T-helper 1 cell treated with Interleukin-12 subunit alpha and Interleukin-12 subunit beta and Interleukin-4 antibody, amounts not matched to agents 30 μg/mL and 1 μg/mL, for 36 hours (primary cell): ENCODE data around the gene SERPINF2.
"Not testable (repeated sequence)": the region's sequence is repeated elsewhere in the genome, so short reads cannot be mapped to it uniquely, and the experiment has no call there.

ENCODE experiments used
- H3K27ac Mint-ChIP-seq: one replicate; pipeline ENCODE4 v1.8.0; 2021; ENCODE audit warnings: mild to moderate bottlenecking, mixed read lengths
- H3K27me3 Mint-ChIP-seq: one replicate; pipeline ENCODE4 v1.8.0; 2021; ENCODE audit warnings: low read depth, mixed read lengths
- H3K36me3 Mint-ChIP-seq: one replicate; pipeline ENCODE4 v1.8.0; 2021; ENCODE audit warnings: low read depth, mixed read lengths
- H3K4me1 Mint-ChIP-seq: one replicate; pipeline ENCODE4 v1.8.0; 2021; ENCODE audit warnings: low read depth, mixed read lengths
- H3K4me3 Mint-ChIP-seq: one replicate; pipeline ENCODE4 v1.8.0; 2021; ENCODE audit warnings: mild to moderate bottlenecking, moderate library complexity, mixed read lengths
- H3K9me3 Mint-ChIP-seq: one replicate; pipeline ENCODE4 v1.8.0; 2021; ENCODE audit warnings: mixed read lengths

The SERPINF2 gene

DNA sequence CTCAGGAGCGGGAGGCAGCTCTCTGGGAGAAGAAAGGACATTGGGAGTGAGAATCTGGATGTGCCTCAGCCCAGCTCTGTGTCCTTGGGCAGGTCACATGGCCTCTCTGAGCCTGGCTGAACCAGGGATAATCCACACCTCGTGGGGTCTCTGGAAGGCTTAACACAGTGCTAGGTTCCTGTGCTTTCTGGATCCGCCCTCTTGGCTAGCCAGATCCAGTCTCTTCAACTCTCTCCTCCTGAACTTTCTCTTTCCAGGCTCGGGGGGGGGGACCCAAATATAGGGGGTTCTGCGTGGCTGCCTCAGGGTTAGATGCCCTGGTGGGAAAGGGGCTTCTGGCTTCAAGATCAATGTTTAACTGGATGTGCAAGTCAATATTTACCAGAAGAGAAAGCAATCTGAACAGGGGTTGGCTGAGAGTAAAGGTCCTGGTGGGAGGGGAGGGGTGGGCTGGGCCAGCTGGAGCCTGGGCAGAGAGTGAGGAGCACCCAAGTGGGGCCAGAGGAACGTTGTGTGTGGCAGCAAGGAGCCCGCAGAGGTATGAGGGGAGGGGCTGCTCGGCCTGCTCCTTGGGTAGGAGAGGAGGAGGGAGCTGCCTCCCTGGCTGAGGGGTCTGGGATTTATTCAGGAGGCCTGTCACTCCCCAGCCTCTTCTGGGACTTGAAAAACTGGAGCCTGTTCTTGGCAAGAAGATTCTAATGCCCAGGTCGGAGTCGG, at the start of gene SERPINF2:
TSS of gene SERPINF2 (plus strand) at position 501 of the 717 bp plus-strand sequence. CDS start 2,125 bp downstream, outside the sequence.
- H3K27ac Mint-ChIP-seq: no peak within 1 kb of the TSS
- H3K9me3 Mint-ChIP-seq: no peaks in the 10 kb centered on the region

DNA sequence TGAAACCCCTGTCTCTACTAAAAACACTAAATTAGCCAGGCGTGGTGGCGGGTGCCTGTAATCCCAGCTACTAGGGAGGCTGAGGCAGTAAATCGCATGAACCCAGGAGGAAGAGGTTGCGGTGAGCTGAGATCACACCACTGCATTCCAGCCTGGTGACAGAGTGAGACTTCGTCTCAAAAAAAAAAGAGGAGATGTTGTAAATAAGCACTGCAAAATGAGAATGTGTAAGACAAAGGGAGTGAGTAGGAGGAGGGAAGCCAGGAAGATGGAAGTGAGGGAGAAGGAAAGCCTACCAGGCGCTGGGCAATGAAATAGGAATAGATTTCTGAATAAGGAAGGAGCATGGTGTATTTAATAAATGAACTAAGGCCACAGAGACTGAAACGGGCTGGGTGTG, 49.3 kb upstream of the SERPINF2 start:
- H3K4me1 Mint-ChIP-seq: no peaks in the 10 kb centered on the region
- H3K27ac Mint-ChIP-seq: no peak overlapping the region
- H3K9me3 Mint-ChIP-seq: no peaks in the 10 kb centered on the region
- H3K27me3 Mint-ChIP-seq: no peaks in the 10 kb centered on the region
- H3K4me3 Mint-ChIP-seq: no peak overlapping the region
- H3K36me3 Mint-ChIP-seq: no peaks in the 10 kb centered on the region

More for the DNA sequence above, at the start of gene SERPINF2:
- Mint-ChIP-seq H3K4me3 (no peak within 1 kb of the TSS), H3K4me1 (no peaks in the 10 kb centered on the region), H3K27me3 (no peaks in the 10 kb centered on the region), H3K36me3 (no peaks in the 10 kb centered on the region)

DNA sequence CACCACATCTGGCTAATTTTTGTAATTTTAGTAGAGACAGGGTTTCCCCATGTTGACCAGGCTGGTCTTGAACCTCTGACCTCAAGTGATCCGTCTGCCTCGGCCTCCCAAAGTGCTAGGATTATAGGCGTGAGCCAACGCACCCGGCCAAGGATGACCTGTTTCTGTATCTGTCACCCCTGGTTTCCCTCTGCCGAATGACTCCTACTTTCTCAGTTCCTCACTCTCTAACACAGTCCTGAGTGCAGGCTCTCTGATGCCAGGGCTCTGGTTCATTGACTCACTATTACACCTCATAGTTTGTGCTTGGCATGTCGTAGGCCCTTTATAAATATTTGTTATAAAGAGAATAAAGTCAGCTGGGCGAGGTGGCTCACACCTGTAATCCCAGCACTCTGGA, 47.3 kb upstream of the SERPINF2 start:
- H3K27me3 Mint-ChIP-seq: no peaks in the 10 kb centered on the region
- H3K36me3 Mint-ChIP-seq: no peaks in the 10 kb centered on the region
- no peaks in the 10 kb centered on the region for H3K4me1 Mint-ChIP-seq
- no peak overlapping the region for H3K27ac Mint-ChIP-seq
- H3K9me3 Mint-ChIP-seq: no peaks in the 10 kb centered on the region
- H3K4me3 Mint-ChIP-seq: no peak overlapping the region

DNA sequence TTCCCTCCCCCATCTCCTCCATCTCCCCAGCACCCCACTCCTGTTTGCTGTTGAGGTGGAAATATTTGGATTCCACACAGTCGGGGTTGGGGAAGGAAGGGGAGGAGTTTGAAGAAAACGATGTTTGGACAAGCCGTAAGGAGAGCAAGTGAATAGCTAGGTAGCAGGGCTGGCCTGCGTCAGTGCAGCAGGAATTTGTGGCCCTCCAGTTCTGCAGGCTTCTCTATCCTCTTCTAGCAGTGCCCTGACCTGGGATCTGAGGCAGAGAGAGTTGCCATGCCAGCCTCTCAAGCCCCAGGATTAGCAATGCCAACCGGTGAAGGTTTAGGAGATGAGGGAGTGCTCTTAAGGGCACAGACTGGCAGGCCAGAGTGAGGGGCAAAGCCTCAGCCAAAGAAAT, 45.0 kb upstream of the SERPINF2 start:
- Mint-ChIP-seq H3K4me1 (no peaks in the 10 kb centered on the region), H3K4me3 (no peak overlapping the region), H3K36me3 (no peaks in the 10 kb centered on the region), H3K27ac (no peak overlapping the region), H3K27me3 (no peaks in the 10 kb centered on the region), H3K9me3 (no peaks in the 10 kb centered on the region)

DNA sequence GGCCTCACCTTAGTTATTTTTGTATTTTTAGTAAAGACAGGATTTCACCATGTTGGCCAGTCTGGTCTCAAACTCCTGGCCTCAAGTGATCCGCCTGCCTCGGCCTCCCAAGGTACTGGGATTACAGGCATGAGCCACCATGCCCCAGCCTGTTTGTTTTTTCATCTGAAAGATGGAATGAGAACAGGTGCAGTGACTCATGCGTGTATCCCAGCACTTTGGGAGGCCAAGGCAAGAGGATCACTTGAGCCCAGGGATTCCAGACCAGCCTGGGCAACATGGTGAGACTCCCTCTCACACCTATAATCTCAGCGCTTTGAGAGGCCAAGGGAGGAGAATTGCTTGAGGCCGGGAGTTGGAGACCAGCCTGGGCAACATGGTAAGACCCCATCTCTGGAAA, 42.8 kb upstream of the SERPINF2 start:
- H3K9me3 Mint-ChIP-seq, H3K36me3 Mint-ChIP-seq, H3K4me3 Mint-ChIP-seq, H3K4me1 Mint-ChIP-seq, H3K27ac Mint-ChIP-seq: not testable (repeated sequence)
- peaks cover 12% of the 10 kb centered on the region for H3K27me3 Mint-ChIP-seq

DNA sequence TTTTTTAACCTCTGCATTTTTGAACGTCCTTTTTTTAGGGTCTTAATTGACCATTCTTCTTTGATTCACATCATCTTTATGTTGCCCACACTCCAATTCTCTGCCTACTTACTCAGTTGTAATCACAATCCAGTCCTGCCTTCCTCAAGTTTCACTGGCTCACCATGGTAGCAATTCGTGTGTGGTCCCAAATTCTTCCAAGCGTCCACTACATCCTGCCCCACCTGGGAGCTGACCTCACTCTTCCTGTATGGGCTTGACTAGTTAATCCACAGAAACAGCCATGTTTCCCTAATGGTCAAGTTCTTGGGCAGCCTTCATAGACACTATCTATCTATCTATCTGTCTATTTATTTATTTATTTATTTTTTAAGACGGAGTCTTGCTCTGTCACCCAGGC, 39.6 kb upstream of the SERPINF2 start:
- H3K4me1 Mint-ChIP-seq: peaks cover 4% of the 10 kb centered on the region
- H3K27me3 Mint-ChIP-seq: peaks cover 36% of the 10 kb centered on the region
- H3K27ac Mint-ChIP-seq: no peak overlapping the region
- H3K4me3 Mint-ChIP-seq: no peak overlapping the region
- H3K9me3 Mint-ChIP-seq: no peaks in the 10 kb centered on the region
- no peaks in the 10 kb centered on the region for H3K36me3 Mint-ChIP-seq

DNA sequence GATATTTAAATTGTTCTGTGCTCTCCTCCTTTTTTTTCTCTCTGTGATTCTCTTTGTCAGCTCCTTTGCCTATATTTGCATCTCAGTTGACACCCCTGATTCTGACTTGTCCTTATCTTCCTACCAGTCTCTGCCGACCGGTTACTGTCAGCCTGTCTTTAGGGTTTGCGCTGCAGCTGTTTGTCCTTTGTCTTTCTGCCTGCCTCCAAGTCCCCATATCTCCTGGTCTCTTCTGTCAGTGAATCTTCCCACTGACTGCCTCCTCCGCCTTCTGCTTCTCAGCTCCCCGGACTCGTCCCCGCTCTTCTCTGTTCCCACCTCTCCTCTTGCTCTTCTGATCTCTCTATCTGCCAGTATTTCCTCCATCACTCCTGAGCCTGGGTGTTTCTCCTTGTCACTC, 37.7 kb upstream of the SERPINF2 start:
- no peaks in the 10 kb centered on the region for H3K9me3 Mint-ChIP-seq
- no peak overlapping the region for H3K4me3 Mint-ChIP-seq
- no peak overlapping the region for H3K27ac Mint-ChIP-seq
- H3K36me3 Mint-ChIP-seq: no peaks in the 10 kb centered on the region
- peaks cover 4% of the 10 kb centered on the region for H3K4me1 Mint-ChIP-seq
- peaks cover 44% of the 10 kb centered on the region for H3K27me3 Mint-ChIP-seq

DNA sequence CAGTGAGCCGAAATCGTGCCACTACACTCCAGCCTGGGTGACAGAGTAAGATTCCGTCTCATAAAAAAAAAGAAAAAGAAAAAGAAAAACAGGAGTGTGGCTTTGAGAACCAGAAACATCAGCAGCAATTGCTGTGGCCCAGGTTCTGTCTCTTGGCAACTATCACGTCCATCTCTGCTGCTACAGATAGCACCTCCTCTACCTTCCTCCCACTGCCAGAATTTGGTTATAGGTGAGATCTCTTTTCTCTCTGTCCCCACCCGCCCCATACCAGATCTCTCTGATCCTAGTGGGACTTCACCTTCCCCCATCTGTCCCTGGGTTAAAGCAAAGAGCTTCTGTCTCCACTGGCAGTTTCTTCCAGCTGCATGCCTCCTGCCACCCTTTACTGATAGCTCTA, 35.6 kb upstream of the SERPINF2 start:
- H3K27me3 Mint-ChIP-seq: peaks cover 58% of the 10 kb centered on the region
- H3K4me3 Mint-ChIP-seq: no peak overlapping the region
- H3K4me1 Mint-ChIP-seq: peaks cover 17% of the 10 kb centered on the region
- H3K9me3 Mint-ChIP-seq: no peaks in the 10 kb centered on the region
- peaks cover 9% of the 10 kb centered on the region for H3K36me3 Mint-ChIP-seq
- H3K27ac Mint-ChIP-seq: no peak overlapping the region

DNA sequence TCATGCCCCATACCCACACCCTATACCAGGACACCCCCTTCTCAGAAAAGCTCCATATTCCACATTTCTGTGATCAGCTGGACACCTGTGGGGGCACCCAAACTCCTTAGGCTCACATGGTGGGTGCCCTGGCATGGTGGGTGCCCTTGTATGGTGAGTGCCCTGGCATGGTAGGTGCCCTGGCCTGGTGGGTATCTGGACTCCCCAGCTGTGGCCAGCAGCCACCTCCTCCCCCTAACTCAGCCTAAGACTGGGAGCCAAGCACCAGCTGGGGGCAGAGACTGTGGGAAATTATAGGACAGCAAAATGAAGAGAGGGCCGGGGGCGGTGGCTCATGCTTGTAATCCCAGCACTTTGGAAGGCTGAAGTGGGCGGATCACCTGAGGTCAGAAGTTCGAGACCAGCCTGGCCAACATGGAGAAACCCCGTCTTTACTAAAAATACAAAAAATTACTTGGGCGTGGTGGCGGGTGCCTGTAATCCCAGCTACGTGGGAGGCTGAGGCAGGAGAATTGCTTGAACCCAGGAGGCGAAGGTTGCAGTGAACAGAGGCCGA, 33.8 kb upstream of the SERPINF2 start:
- not testable (repeated sequence) for H3K9me3 Mint-ChIP-seq, H3K27ac Mint-ChIP-seq
- peak overlapping the region; percentile 57 for H3K4me3 Mint-ChIP-seq
- peaks cover 55% of the 10 kb centered on the region for H3K27me3 Mint-ChIP-seq
- peaks cover 25% of the 10 kb centered on the region for H3K4me1 Mint-ChIP-seq
- peaks cover 23% of the 10 kb centered on the region for H3K36me3 Mint-ChIP-seq

DNA sequence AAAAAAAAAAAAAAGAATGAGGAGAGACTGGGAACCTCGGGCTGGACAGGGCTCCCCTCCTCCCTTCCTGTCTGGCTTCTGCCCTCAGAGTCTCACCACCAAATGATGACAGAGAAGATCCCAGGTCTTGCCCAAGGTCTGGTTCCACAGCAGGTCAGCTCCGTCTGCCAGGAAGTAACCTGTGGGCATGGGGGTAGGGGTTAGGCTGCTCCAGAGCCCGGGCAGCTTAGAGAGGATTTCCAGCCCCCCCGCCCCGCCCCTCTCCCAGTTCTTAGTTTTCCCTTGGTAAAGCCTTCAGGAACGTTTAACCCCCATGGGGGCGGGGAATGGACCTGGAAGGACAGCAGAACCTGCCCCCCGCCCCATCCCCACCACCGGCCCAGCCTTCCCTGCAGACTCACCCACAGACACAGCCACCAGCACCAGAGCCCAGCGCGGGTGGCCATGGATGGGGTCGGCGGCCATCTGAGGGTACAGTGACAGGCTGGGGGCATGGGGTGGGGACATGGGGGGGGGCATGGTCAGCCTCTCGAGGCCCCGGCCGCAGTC, 33.2 kb upstream of the SERPINF2 start:
- Mint-ChIP-seq H3K27me3 (peaks cover 52% of the 10 kb centered on the region), H3K36me3 (peaks cover 26% of the 10 kb centered on the region), H3K4me3 (no peak overlapping the region), H3K9me3 (no peaks in the 10 kb centered on the region), H3K4me1 (peaks cover 28% of the 10 kb centered on the region), H3K27ac (no peak overlapping the region)

DNA sequence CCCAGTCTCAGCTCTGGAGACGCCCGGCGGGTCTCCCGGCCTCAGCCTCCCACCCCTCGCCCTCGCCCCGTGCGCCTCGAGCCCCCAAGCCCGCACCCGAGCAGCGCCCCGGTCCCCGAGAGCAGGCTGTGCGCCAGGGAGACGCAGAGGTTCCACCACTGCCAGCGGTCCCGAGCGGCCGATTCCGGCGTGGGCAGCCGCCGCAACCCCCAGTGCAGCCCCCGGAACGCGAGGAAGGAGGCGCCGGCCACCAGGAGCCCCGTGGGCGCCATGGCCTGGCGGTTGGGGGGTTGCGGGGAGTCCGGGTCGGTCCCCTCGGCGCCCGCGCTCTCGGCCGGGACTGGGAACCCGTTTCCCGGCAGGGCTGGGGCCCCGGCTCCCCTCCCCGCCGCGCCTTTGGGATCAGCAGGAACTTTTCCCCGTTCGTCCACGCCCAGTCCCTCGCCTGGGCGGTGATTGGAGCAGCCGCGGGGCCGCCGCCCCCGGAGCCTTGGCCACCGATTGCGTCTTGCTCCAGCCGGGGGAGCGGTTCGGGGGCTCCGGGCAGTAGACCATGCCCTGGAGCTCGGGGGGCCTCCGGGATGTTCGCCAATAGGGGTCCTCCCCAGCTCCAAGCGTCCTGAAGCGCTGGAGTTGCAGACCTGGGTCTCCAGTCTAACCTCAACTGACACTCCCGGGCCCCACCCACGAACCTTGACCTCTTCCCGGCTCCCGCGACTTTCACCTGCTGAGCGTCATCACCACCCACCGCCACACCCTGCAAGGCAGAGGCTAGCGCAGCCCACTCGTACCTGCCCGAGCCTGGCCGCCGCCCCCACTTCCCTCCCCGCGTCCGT, 32.5 kb upstream of the SERPINF2 start, which contains the start of gene TLCD2:
TSS of gene TLCD2 (minus strand) at position 407 of the 836 bp plus-strand sequence. CDS start at position 272, 135 bp downstream.
- Mint-ChIP-seq H3K27ac (no peak within 1 kb of the TSS), H3K36me3 (peaks cover 29% of the 10 kb centered on the region), H3K27me3 (peaks cover 44% of the 10 kb centered on the region), H3K4me1 (peaks cover 31% of the 10 kb centered on the region), H3K4me3 (peak within 1 kb of the TSS; percentile 63), H3K9me3 (no peaks in the 10 kb centered on the region)

DNA sequence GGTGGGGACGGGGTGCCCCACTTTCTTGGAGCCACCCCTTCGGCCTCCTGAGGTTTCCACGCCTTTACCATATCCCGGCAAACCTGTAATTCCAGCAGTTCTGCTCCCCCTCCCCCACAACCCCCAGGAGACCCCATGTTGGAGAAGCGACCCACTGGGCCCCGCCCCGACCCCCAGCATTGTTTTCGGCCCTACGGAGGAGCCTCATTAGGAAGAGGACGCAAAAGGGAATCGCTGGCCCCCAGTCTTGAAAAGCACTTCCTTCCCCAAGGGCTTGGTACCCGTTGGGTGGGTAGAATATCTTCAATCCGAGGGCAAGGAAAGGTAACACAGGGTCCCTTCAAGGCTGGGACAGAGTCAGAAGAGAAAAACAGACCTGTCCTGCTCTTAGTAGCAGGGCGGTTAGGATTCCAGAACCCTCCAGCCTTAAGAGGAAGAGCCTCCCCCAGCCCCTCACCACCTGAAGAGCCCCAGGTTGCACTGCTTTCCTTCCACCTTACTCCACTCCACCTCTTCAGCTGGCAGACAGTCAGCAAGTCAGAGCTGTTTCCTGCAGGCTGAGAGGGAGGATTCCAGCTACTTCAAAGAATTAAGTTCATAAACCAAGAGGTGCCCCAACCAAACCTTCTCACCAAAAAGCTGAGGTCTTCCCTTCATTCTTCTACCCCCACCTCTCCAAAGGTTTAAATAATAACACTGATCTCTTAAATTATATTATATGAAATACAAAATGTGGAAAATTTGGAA, 31.7 kb upstream of the SERPINF2 start:
- Mint-ChIP-seq H3K4me1 (peaks cover 31% of the 10 kb centered on the region), H3K9me3 (no peaks in the 10 kb centered on the region), H3K4me3 (peak overlapping the region; percentile 63), H3K27me3 (peaks cover 39% of the 10 kb centered on the region), H3K36me3 (peaks cover 29% of the 10 kb centered on the region), H3K27ac (no peak overlapping the region)

DNA sequence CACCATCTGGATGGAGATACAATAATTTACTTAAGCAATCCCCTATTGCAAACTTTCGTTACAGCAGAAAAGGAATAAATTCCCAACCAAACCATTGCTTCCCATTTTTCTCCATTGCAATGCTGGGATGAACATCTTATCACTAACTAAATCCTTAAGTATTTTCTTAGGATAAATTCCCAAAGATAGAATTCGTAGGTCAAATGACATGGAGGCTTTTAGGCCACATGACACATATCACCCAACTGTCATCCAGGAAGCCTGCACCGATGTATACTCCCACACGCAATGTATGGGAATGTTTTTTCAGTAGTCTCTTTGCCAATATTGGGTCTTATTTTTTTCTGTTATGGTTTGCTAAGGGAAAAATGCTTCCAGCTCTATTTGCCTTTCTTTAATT, 30.9 kb upstream of the SERPINF2 start:
- Mint-ChIP-seq H3K36me3 (peaks cover 32% of the 10 kb centered on the region), H3K27me3 (peaks cover 33% of the 10 kb centered on the region), H3K4me1 (peaks cover 31% of the 10 kb centered on the region), H3K27ac (no peak overlapping the region), H3K9me3 (no peaks in the 10 kb centered on the region), H3K4me3 (peak overlapping the region; percentile 37)

DNA sequence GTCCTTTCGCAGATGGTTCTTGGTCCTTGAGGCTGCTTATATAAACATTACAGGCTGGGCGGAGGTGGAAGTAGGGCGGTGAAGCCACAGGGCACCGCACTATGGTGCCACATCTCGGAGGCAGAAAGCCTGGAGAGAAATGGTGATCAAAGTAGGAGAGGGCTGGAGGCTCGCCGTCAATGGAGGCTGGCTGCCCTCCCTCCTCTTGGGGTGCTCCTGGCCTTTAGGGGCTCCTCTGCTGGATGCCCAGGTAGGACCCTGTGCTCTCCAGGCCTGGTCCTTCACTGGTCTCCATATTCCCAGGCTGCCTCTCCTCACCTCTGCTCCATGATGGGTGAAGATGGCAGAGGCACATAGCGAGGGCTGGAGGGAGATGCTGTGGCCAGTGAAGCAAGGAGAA, 30.4 kb upstream of the SERPINF2 start:
- peaks cover 32% of the 10 kb centered on the region for H3K36me3 Mint-ChIP-seq
- H3K27ac Mint-ChIP-seq: no peak overlapping the region
- peaks cover 30% of the 10 kb centered on the region for H3K27me3 Mint-ChIP-seq
- peaks cover 31% of the 10 kb centered on the region for H3K4me1 Mint-ChIP-seq
- no peak overlapping the region for H3K4me3 Mint-ChIP-seq
- H3K9me3 Mint-ChIP-seq: no peaks in the 10 kb centered on the region
